ENCODE measurements around the gene FMN1. TPM values are rescaled to one million over a fixed set of nuclear protein-coding genes. Genes with fewer than 3 reads are reported as not detected.

Gene FMN1
- polyA plus RNA-seq, 2 donors = 1.0 to 2.1 TPM

DNA sequence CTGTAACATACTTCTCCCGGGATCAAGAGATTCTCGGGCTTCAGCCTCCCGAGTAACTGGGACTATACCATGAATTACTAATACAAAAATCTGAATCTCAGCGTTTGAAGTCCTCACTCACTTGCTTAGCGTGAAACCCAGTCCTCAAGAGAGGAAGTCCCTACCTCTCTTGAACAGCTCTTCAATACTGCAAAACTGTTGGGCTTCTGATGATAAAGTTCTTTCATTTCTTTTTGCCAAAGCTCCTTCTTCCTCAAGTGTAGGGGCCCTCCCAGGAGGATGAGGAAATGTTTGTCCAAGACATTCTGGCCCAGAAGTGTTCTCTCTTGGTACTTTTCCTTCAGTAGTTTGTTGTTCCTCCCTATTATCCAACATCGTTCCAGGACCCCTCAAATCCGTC lies 48.5 kb downstream of the FMN1 start:
- peaks cover 2% of the 10 kb centered on the region in 2 donors for H3K4me1 ChIP-seq (ENCODE audit: control insufficient read depth in 2 of 2, insufficient read depth in 2 of 2, low read length in 1 of 2)
- no peak overlapping the region for H3K4me3 ChIP-seq (ENCODE audit: low read depth in 1 of 2, low read length in 2 of 2)
- no peaks in the 10 kb centered on the region for H3K27me3 ChIP-seq (ENCODE audit: control insufficient read depth in 1 of 2, insufficient read depth in 2 of 2, low read length in 2 of 2)
- no peak overlapping the region for H3K27ac ChIP-seq (ENCODE audit: low read depth in 2 of 2, low read length in 1 of 2)
- WGBS, 2 donors = 82 to 90% methylated on average over 7 of the region's 7 CpGs
- H3K36me3 ChIP-seq (ENCODE audit: control insufficient read depth in 2 of 2, insufficient read depth in 2 of 2, low read length in 1 of 2) = no peaks in the 10 kb centered on the region
- H3K9me3 ChIP-seq (ENCODE audit: control insufficient read depth in 2 of 2, insufficient read depth in 1 of 2, low read depth in 1 of 2, low read length in 1 of 2) = no peaks in the 10 kb centered on the region

DNA sequence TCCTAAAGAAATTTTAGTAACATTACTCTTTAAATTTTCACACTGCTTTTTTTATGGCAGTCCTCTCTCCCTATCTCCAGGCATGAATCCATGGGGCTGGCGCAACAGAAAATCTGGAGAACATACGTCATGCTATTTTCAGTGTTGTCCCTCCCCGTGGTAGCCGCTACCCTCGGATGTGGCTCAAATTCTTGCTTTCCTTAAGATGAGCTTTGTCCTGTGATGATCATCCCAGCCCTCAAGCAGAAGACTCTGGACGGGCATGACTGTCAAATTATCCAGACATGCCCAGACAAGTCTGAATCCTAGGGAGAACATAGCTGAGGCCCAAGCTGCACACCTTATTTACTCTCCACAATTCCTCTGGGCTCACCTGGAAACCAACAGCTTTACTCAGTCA lies 49.1 kb downstream of the FMN1 start:
- Histone ChIP-seq H3K9me3 (ENCODE audit: control insufficient read depth in 2 of 2, insufficient read depth in 1 of 2, low read depth in 1 of 2, low read length in 1 of 2) (no peaks in the 10 kb centered on the region), H3K27ac (ENCODE audit: low read depth in 2 of 2, low read length in 1 of 2) (no peak overlapping the region), H3K36me3 (ENCODE audit: control insufficient read depth in 2 of 2, insufficient read depth in 2 of 2, low read length in 1 of 2) (no peaks in the 10 kb centered on the region), H3K27me3 (ENCODE audit: control insufficient read depth in 1 of 2, insufficient read depth in 2 of 2, low read length in 2 of 2) (no peaks in the 10 kb centered on the region), H3K4me1 (ENCODE audit: control insufficient read depth in 2 of 2, insufficient read depth in 2 of 2, low read length in 1 of 2) (peaks cover 2% of the 10 kb centered on the region in 2 donors), H3K4me3 (ENCODE audit: low read depth in 1 of 2, low read length in 2 of 2) (no peak overlapping the region)
- WGBS, 2 donors = 62 to 67% methylated on average over 6 of the region's 6 CpGs

DNA sequence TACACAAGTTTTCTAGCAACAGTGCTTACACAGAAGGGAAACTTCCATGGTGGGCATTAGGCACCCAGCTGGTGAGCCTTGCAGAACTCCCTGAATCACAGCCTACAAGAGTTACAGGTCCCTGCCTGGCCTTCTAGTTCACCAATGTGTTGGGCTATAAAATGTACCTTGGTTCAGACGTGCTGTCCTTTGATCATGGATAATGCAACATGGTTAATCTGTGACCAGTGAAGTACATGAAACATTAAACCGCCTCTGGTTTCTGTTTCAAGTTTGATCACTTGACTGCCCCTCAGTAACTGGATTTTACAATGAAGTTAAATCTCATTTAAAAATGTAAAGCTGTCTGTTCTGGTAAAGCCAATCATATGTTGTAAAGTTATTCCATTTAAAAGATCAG lies 51.8 kb downstream of the FMN1 start:
- Histone ChIP-seq H3K4me1 (ENCODE audit: control insufficient read depth in 2 of 2, insufficient read depth in 2 of 2, low read length in 1 of 2) (peaks cover 2% of the 10 kb centered on the region in 2 donors), H3K27me3 (ENCODE audit: control insufficient read depth in 1 of 2, insufficient read depth in 2 of 2, low read length in 2 of 2) (no peaks in the 10 kb centered on the region), H3K27ac (ENCODE audit: low read depth in 2 of 2, low read length in 1 of 2) (no peak overlapping the region), H3K9me3 (ENCODE audit: control insufficient read depth in 2 of 2, insufficient read depth in 1 of 2, low read depth in 1 of 2, low read length in 1 of 2) (no peaks in the 10 kb centered on the region), H3K4me3 (ENCODE audit: low read depth in 1 of 2, low read length in 2 of 2) (no peak overlapping the region), H3K36me3 (ENCODE audit: control insufficient read depth in 2 of 2, insufficient read depth in 2 of 2, low read length in 1 of 2) (no peaks in the 10 kb centered on the region)
- WGBS, 2 donors = 70 to 80% methylated on average over 2 of the region's 2 CpGs

DNA sequence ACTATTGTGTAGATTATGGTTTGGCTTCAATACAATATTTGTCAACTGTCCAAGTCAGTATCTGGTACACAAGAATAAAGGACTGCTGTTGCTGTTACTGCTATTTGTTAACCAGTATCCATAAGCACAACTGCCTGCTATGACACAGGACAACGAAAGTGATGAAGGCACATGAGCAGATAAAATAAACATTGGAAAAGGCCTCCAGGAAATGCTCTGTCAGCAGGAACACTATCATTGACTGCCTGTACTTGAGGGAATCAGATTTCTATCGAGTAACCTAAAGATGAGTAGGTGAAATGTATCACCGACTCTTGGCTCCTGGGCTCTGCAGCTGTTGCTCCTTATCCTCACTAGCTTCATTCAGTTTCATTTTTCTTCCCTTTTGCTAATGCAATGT lies 56.5 kb downstream of the FMN1 start:
- Histone ChIP-seq H3K36me3 (ENCODE audit: control insufficient read depth in 2 of 2, insufficient read depth in 2 of 2, low read length in 1 of 2) (no peaks in the 10 kb centered on the region), H3K27me3 (ENCODE audit: control insufficient read depth in 1 of 2, insufficient read depth in 2 of 2, low read length in 2 of 2) (no peaks in the 10 kb centered on the region), H3K9me3 (ENCODE audit: control insufficient read depth in 2 of 2, insufficient read depth in 1 of 2, low read depth in 1 of 2, low read length in 1 of 2) (no peaks in the 10 kb centered on the region), H3K4me3 (ENCODE audit: low read depth in 1 of 2, low read length in 2 of 2) (no peak overlapping the region), H3K4me1 (ENCODE audit: control insufficient read depth in 2 of 2, insufficient read depth in 2 of 2, low read length in 1 of 2) (no peaks in the 10 kb centered on the region), H3K27ac (ENCODE audit: low read depth in 2 of 2, low read length in 1 of 2) (no peak overlapping the region)
- 60 to 63% methylated on average over 3 of the region's 3 CpGs for WGBS, 2 donors

DNA sequence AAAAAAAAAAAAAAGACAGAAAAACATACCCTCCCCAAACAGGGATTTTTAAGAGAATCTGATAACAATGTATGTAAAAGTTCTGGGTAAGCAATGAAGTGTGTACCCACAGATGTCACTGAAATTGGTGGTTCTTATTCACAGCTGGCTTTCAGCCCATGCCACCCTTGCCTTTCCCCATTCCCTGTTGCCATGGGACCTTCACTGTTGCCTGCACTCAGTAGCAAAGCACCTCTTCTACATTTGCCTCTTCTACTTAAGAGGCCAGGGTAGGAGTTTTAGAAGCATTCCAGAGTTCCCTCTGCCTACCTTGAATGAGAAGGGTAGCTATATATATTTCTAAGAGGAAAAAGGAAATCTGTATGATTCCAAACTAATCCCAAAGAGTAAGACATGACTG lies 57.4 kb downstream of the FMN1 start:
- no peaks in the 10 kb centered on the region for H3K9me3 ChIP-seq (ENCODE audit: control insufficient read depth in 2 of 2, insufficient read depth in 1 of 2, low read depth in 1 of 2, low read length in 1 of 2)
- no peaks in the 10 kb centered on the region for H3K4me1 ChIP-seq (ENCODE audit: control insufficient read depth in 2 of 2, insufficient read depth in 2 of 2, low read length in 1 of 2)
- H3K27me3 ChIP-seq (ENCODE audit: control insufficient read depth in 1 of 2, insufficient read depth in 2 of 2, low read length in 2 of 2) = no peaks in the 10 kb centered on the region
- no peaks in the 10 kb centered on the region for H3K36me3 ChIP-seq (ENCODE audit: control insufficient read depth in 2 of 2, insufficient read depth in 2 of 2, low read length in 1 of 2)
- H3K27ac ChIP-seq (ENCODE audit: low read depth in 2 of 2, low read length in 1 of 2) = no peak overlapping the region
- no peak overlapping the region for H3K4me3 ChIP-seq (ENCODE audit: low read depth in 1 of 2, low read length in 2 of 2)

DNA sequence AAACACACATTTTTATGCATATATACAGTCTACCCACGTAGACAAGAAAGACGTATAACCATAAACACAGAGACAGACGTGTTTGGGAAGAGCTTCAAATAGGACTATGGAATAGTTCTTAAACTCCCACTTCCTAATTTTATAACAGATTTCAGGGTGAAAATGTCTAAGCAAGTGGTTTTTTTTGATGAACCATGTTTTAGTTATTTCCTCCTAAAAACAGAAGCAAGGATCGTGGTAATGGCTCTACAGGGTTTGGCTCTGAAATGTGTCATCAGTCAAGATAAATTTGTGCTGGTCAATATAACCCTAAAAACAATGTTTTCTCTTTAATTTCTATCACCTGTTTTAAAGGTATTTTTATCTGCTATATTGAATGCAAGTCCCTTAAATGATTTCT lies 58.2 kb downstream of the FMN1 start:
- WGBS, 2 donors = 36 to 41% methylated on average over 4 of the region's 4 CpGs
- no peak overlapping the region for H3K27ac ChIP-seq (ENCODE audit: low read depth in 2 of 2, low read length in 1 of 2)

DNA sequence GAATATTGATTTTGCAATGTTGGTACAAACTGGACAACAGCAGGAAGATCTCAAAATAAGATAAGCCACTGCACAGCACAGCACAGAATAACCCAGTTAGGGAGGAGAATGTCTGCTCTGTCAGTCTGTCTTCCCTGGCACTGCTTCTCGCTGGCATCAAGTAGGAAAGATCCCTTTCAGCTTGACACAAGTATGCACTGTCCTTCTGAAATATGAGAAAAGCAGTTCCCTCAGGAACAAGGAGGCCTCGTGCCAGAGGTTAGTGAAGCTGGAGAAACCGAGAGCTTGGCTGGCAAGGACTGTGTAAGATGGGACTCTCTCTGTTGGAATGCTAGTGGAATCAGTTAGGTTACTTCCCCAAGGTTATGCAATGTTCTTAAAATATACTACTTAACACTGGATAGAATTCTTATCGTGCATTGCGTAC lies 59.1 kb downstream of the FMN1 start:
- 64% methylated on average over 5 of the region's 5 CpGs for WGBS, 2 donors
- Histone ChIP-seq H3K4me3 (ENCODE audit: low read depth in 1 of 2, low read length in 2 of 2) (no peak overlapping the region), H3K27me3 (ENCODE audit: control insufficient read depth in 1 of 2, insufficient read depth in 2 of 2, low read length in 2 of 2) (no peaks in the 10 kb centered on the region), H3K36me3 (ENCODE audit: control insufficient read depth in 2 of 2, insufficient read depth in 2 of 2, low read length in 1 of 2) (no peaks in the 10 kb centered on the region), H3K9me3 (ENCODE audit: control insufficient read depth in 2 of 2, insufficient read depth in 1 of 2, low read depth in 1 of 2, low read length in 1 of 2) (no peaks in the 10 kb centered on the region), H3K27ac (ENCODE audit: low read depth in 2 of 2, low read length in 1 of 2) (no peak overlapping the region), H3K4me1 (ENCODE audit: control insufficient read depth in 2 of 2, insufficient read depth in 2 of 2, low read length in 1 of 2) (no peaks in the 10 kb centered on the region)

More for the DNA sequence above, 58.2 kb downstream of the FMN1 start:
- Histone ChIP-seq H3K4me3 (ENCODE audit: low read depth in 1 of 2, low read length in 2 of 2) (no peak overlapping the region), H3K9me3 (ENCODE audit: control insufficient read depth in 2 of 2, insufficient read depth in 1 of 2, low read depth in 1 of 2, low read length in 1 of 2) (no peaks in the 10 kb centered on the region), H3K36me3 (ENCODE audit: control insufficient read depth in 2 of 2, insufficient read depth in 2 of 2, low read length in 1 of 2) (no peaks in the 10 kb centered on the region), H3K27me3 (ENCODE audit: control insufficient read depth in 1 of 2, insufficient read depth in 2 of 2, low read length in 2 of 2) (no peaks in the 10 kb centered on the region), H3K4me1 (ENCODE audit: control insufficient read depth in 2 of 2, insufficient read depth in 2 of 2, low read length in 1 of 2) (no peaks in the 10 kb centered on the region)

DNA sequence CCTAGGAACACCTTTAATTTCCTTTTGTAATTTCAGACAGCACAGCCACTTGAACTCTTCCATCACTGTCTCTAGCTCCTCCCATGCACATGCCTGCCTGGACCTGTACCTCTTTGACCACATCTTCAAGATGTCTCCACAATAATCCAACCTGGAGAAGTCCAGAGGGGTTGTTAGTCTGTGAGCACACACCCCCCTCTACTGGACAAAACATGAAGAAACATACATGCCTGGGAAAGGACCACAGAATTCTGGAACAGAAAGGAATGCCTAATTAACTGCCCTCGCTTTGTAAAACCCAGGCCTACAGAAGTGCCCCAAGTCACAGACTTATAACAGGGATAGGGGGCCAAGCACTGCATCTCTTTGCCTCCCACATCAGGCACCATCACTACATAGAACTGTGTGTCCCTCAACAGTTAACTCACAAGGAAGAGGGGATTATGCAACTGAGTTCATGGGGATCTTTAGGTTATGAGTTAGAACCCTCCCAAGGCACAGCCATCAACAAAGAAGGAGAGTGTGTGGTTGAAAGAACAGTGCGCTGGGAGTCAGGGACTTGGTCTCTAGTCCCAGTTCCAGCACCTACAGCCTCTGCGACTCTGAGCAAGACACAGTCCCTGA lies 61.7 kb downstream of the FMN1 start:
- H3K36me3 ChIP-seq (ENCODE audit: control insufficient read depth in 2 of 2, insufficient read depth in 2 of 2, low read length in 1 of 2) = no peaks in the 10 kb centered on the region
- H3K27ac ChIP-seq (ENCODE audit: low read depth in 2 of 2, low read length in 1 of 2) = no peak overlapping the region
- no peaks in the 10 kb centered on the region for H3K9me3 ChIP-seq (ENCODE audit: control insufficient read depth in 2 of 2, insufficient read depth in 1 of 2, low read depth in 1 of 2, low read length in 1 of 2)
- WGBS, 2 donors = 62 to 76% methylated on average over 3 of the region's 3 CpGs
- no peaks in the 10 kb centered on the region for H3K27me3 ChIP-seq (ENCODE audit: control insufficient read depth in 1 of 2, insufficient read depth in 2 of 2, low read length in 2 of 2)
- no peaks in the 10 kb centered on the region for H3K4me1 ChIP-seq (ENCODE audit: control insufficient read depth in 2 of 2, insufficient read depth in 2 of 2, low read length in 1 of 2)
- H3K4me3 ChIP-seq (ENCODE audit: low read depth in 1 of 2, low read length in 2 of 2) = no peak overlapping the region

DNA sequence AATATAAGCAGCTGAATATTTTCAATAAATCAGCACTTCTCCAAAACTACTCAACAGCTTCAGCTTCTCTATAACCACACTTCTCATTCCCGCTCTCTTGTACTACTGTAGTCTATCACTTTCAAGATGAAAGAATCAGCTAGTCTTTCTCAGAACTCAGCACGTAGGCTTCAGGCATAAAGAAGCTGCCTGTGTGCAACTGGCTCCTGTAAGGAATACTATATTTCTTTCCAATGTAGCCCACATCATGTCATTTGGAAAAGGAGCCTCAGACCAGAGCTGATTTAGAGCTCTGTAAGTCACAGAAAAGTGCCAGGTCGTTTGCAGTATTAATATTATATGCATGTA lies 62.3 kb downstream of the FMN1 start:
- H3K27ac ChIP-seq (ENCODE audit: low read depth in 2 of 2, low read length in 1 of 2) = no peak overlapping the region
- 48 to 49% methylated on average over 3 of the region's 3 CpGs for whole genome bisulfite sequencing, 2 donors
- no peaks in the 10 kb centered on the region for H3K36me3 ChIP-seq (ENCODE audit: control insufficient read depth in 2 of 2, insufficient read depth in 2 of 2, low read length in 1 of 2)
- no peaks in the 10 kb centered on the region for H3K9me3 ChIP-seq (ENCODE audit: control insufficient read depth in 2 of 2, insufficient read depth in 1 of 2, low read depth in 1 of 2, low read length in 1 of 2)
- H3K4me3 ChIP-seq (ENCODE audit: low read depth in 1 of 2, low read length in 2 of 2) = no peak overlapping the region
- no peaks in the 10 kb centered on the region for H3K4me1 ChIP-seq (ENCODE audit: control insufficient read depth in 2 of 2, insufficient read depth in 2 of 2, low read length in 1 of 2)
- no peaks in the 10 kb centered on the region for H3K27me3 ChIP-seq (ENCODE audit: control insufficient read depth in 1 of 2, insufficient read depth in 2 of 2, low read length in 2 of 2)

DNA sequence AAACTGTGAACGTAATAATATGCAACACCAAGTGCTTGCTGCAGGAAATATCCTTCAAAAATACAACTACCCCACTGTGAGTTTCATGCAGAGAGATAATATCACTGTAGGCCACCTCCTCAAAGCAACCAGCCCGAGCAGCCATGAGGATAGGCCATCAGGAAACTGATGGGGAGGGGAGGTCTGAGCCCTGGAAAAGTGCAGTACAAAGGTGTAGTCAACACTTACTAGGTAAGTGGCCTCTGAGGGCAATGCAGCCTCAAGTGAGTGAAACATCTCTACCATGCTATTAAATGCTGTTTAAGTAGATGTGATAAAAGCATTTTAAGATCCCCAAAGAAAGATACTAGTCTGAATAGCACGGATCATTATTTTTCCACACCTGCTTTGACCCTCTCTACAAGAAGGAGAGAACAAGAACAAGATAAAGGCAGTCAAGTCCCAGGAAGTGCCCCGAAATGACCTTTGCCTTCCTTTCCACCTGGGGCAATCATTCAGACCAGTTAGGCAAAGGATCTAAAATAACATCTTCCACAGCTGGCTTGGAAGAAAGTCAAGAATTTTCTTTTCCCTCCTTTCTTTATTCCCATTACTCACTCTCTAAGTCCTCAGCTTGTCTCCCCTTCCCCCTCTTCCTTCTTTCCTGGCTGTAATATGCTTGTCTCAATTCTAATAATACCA lies 62.8 kb downstream of the FMN1 start:
- no peaks in the 10 kb centered on the region for H3K4me1 ChIP-seq (ENCODE audit: control insufficient read depth in 2 of 2, insufficient read depth in 2 of 2, low read length in 1 of 2)
- 49 to 63% methylated on average over 4 of the region's 4 CpGs for WGBS, 2 donors
- H3K4me3 ChIP-seq (ENCODE audit: low read depth in 1 of 2, low read length in 2 of 2) = no peak overlapping the region
- no peaks in the 10 kb centered on the region for H3K9me3 ChIP-seq (ENCODE audit: control insufficient read depth in 2 of 2, insufficient read depth in 1 of 2, low read depth in 1 of 2, low read length in 1 of 2)
- H3K27ac ChIP-seq (ENCODE audit: low read depth in 2 of 2, low read length in 1 of 2) = no peak overlapping the region
- H3K27me3 ChIP-seq (ENCODE audit: control insufficient read depth in 1 of 2, insufficient read depth in 2 of 2, low read length in 2 of 2) = no peaks in the 10 kb centered on the region
- H3K36me3 ChIP-seq (ENCODE audit: control insufficient read depth in 2 of 2, insufficient read depth in 2 of 2, low read length in 1 of 2) = no peaks in the 10 kb centered on the region

Data from esophagus (tissue), 2 donors.